Astrocyte of the cerebellum (primary cell): ENCODE measurements around the gene HDAC4.

Source experiments
- DNase-seq: peaks from one replicate; pipeline ENCODE4 v3.0.0-alpha.2; 2011; ENCODE audit warnings: low read depth
- H3K4me3 ChIP-seq: 2 replicates; pipeline ENCODE4 v1.5.1; 2011; ENCODE audit warnings: mild to moderate bottlenecking, low read depth, low read length, moderate library complexity
- CTCF ChIP-seq: IDR thresholded peaks from 2 replicates; pipeline ENCODE4 v1.5.1; 2012; ENCODE audit warnings: low read length, low read depth, moderate library complexity, mild to moderate bottlenecking; ENCODE audit errors: missing control alignments
- in situ Hi-C: cut with HindIII; loops from 2 replicates; pipeline ENCODE4 v1.10.0; 2017; ENCODE audit warnings: low sequenced_read_pairs

The HDAC4 gene

GRCh38 chr2:239343946-239344856 lies 56.6 kb downstream of the HDAC4 start:
- in situ Hi-C loops = no loop called here
- DNase-seq = no peak
- no peak overlapping the region for H3K4me3 ChIP-seq
- no peak for TF ChIP-seq CTCF

GRCh38 chr2:239343460-239343859 lies 57.4 kb downstream of the HDAC4 start:
- in situ Hi-C loops = no loop called here
- no peak for DNase-seq
- no peak for TF ChIP-seq CTCF
- no peak overlapping the region for H3K4me3 ChIP-seq

- no peak overlapping the region for H3K4me3 ChIP-seq
- in situ Hi-C loops = no loop called here
- TF ChIP-seq CTCF = no peak
- no peak for DNase-seq
These were observed 59.0 kb downstream of the HDAC4 start for GRCh38 chr2:239341840-239342239.

- DNase-seq = no peak
- no peak for TF ChIP-seq CTCF
- no peak overlapping the region for H3K4me3 ChIP-seq
- in situ Hi-C loops = no loop called here
These were observed 59.6 kb downstream of the HDAC4 start for GRCh38 chr2:239341146-239341732.

- in situ Hi-C loops = no loop called here
- no peak overlapping the region for H3K4me3 ChIP-seq
- DNase-seq = no peak
- TF ChIP-seq CTCF = no peak
These were observed 60.9 kb downstream of the HDAC4 start for GRCh38 chr2:239339726-239340601.

- no peak for DNase-seq
- no peak overlapping the region for H3K4me3 ChIP-seq
- no peak for TF ChIP-seq CTCF
- in situ Hi-C loops = no loop called here
These were observed 61.6 kb downstream of the HDAC4 start for GRCh38 chr2:239339241-239339640.
